Neuronal stem cell (in vitro differentiated cells): Measurements from ENCODE around the gene PRCD.

ENCODE experiments used
- DNase-seq: peaks from one replicate; pipeline ENCODE4 v3.0.0-alpha.2; 2013; ENCODE audit warnings: low spot score
- H2AFZ ChIP-seq: one replicate; pipeline ENCODE4 v1.6.1; 2013; ENCODE audit warnings: mild to moderate bottlenecking, low read length, inconsistent platforms
- H2AK5ac ChIP-seq: 2 replicates; pipeline ENCODE4 v1.6.1; 2013; ENCODE audit warnings: low read depth, mild to moderate bottlenecking, inconsistent platforms, low read length, moderate library complexity, mixed read lengths
- H2BK120ac ChIP-seq: 2 replicates; pipeline ENCODE4 v1.6.1; 2013; ENCODE audit warnings: low read depth, mild to moderate bottlenecking, inconsistent platforms, low read length, moderate library complexity, mixed read lengths
- H2BK12ac ChIP-seq: one replicate; pipeline ENCODE4 v1.6.1; 2013; ENCODE audit warnings: low read length, inconsistent platforms
- H2BK15ac ChIP-seq: 2 replicates; pipeline ENCODE4 v1.6.1; 2013; ENCODE audit warnings: mild to moderate bottlenecking, low read length, inconsistent platforms, mixed read lengths
- H2BK5ac ChIP-seq: one replicate; pipeline ENCODE4 v1.6.1; 2013; ENCODE audit warnings: inconsistent platforms, mild to moderate bottlenecking, low read length, moderate library complexity
- H3K14ac ChIP-seq: one replicate; pipeline ENCODE4 v1.6.1; 2013; ENCODE audit warnings: low read length, inconsistent platforms
- H3K18ac ChIP-seq: 2 replicates; pipeline ENCODE4 v1.6.1; 2013; ENCODE audit warnings: low read length, inconsistent platforms
- H3K23ac ChIP-seq: 2 replicates; pipeline ENCODE4 v1.6.1; 2013; ENCODE audit warnings: low read depth, mild to moderate bottlenecking, mixed read lengths, low read length, inconsistent platforms; ENCODE audit not compliant: poor library complexity
- H3K27ac ChIP-seq: replicated peaks from 3 replicates; pipeline ENCODE4 v1.5.1; 2013; ENCODE audit warnings: low read length, inconsistent platforms
- H3K27me3 ChIP-seq, 3 experiments: 2 replicates each; pipeline ENCODE4 v1.6.1; 2013; ENCODE audit warnings: low read length in 3 of 3, mild to moderate bottlenecking in 2 of 3, inconsistent platforms in 1 of 3, low read depth in 1 of 3, mixed read lengths in 1 of 3, moderate library complexity in 1 of 3; ENCODE audit not compliant: control insufficient read depth in 3 of 3, insufficient read depth in 3 of 3
- H3K36me3 ChIP-seq, 2 donors: replicated peaks in 1 of 2; 2 replicates each; pipeline ENCODE4 v1.6.1; 2013; ENCODE audit warnings: low read length in 2 of 2; ENCODE audit not compliant: control insufficient read depth in 2 of 2, insufficient read depth in 2 of 2
- H3K4ac ChIP-seq: 2 replicates; pipeline ENCODE4 v1.6.1; 2013; ENCODE audit warnings: inconsistent platforms, mild to moderate bottlenecking, low read length, moderate library complexity
- H3K4me1 ChIP-seq, 2 donors: 1 replicate in 1 of 2; 2 replicates in 1 of 2; pipeline ENCODE4 v1.6.1; 2013; ENCODE audit warnings: low read length in 2 of 2, low read depth in 1 of 2; ENCODE audit not compliant: control insufficient read depth in 2 of 2, insufficient read depth in 1 of 2
- H3K4me2 ChIP-seq: one replicate; pipeline ENCODE4 v1.6.1; 2013; ENCODE audit warnings: mild to moderate bottlenecking, low read length, inconsistent platforms; ENCODE audit not compliant: insufficient read depth, poor library complexity, severe bottlenecking
- H3K4me3 ChIP-seq, 2 donors: 2 replicates each; pipeline ENCODE4 v1.5.1; 2013; ENCODE audit warnings: low read length in 2 of 2, mild to moderate bottlenecking in 2 of 2, inconsistent platforms in 1 of 2, moderate library complexity in 1 of 2
- H3K79me1 ChIP-seq: one replicate; pipeline ENCODE4 v1.6.1; 2013; ENCODE audit warnings: low read depth, mild to moderate bottlenecking, inconsistent platforms, low read length, moderate library complexity
- H3K9ac ChIP-seq: one replicate; pipeline ENCODE4 v1.6.1; 2013; ENCODE audit warnings: mild to moderate bottlenecking, low read depth, low read length, inconsistent platforms; ENCODE audit not compliant: poor library complexity
- H3K9me3 ChIP-seq, 2 donors: replicated peaks in 1 of 2; 2 replicates each; pipeline versions ENCODE3 to v1.6.1; 2013; ENCODE audit warnings: low read length in 2 of 2, mild to moderate bottlenecking in 2 of 2, inconsistent platforms in 1 of 2, low read depth in 1 of 2, mixed read lengths in 1 of 2, moderate library complexity in 1 of 2; ENCODE audit not compliant: control insufficient read depth in 2 of 2, insufficient read depth in 1 of 2
- H4K8ac ChIP-seq: one replicate; pipeline ENCODE4 v1.6.1; 2013; ENCODE audit warnings: low read depth, mild to moderate bottlenecking, inconsistent platforms, low read length, moderate library complexity
- H4K91ac ChIP-seq: one replicate; pipeline ENCODE4 v1.6.1; 2013; ENCODE audit warnings: low read length, low read depth, mild to moderate bottlenecking, inconsistent platforms; ENCODE audit not compliant: poor library complexity
- WGBS, 2 donors: extraction: QIAGEN DNeasy Blood & Tissue Kit; methylation state at CpG; one replicate each; pipeline ENCODE4 v1.1.7; 2013; ENCODE audit warnings: missing lambda C conversion rate in 2 of 2, mixed read lengths in 1 of 2; ENCODE audit not compliant: insufficient read length in 2 of 2, insufficient replicate concordance in 1 of 2; ENCODE audit errors: extremely low coverage in 2 of 2; 5-methylcytosine and 5-hydroxymethylcytosine counted together

The PRCD gene

GRCh38 chr17:76543482-76543825 is 3.6 kb downstream of the PRCD start:
- no peak overlapping the region for H3K18ac ChIP-seq
- H2BK15ac ChIP-seq = no peak overlapping the region
- no peak overlapping the region for H3K4me3 ChIP-seq
- no peak for DNase-seq
- no peak overlapping the region for H2BK12ac ChIP-seq
- H3K27me3 ChIP-seq = peaks cover 2 to 67% (median 26%) of the 10 kb centered on the region in 3 experiments
- no peaks in the 10 kb centered on the region for H3K79me1 ChIP-seq
- H3K9me3 ChIP-seq = no peaks in the 10 kb centered on the region
- H3K14ac ChIP-seq = no peak overlapping the region
- H2AFZ ChIP-seq = peak overlapping the region; percentile 81
- no peaks in the 10 kb centered on the region for H3K36me3 ChIP-seq
- no peak overlapping the region for H4K91ac ChIP-seq
- H3K4ac ChIP-seq = no peak overlapping the region
- H3K9ac ChIP-seq = no peak overlapping the region
- H3K4me2 ChIP-seq = no peak overlapping the region
- no peak overlapping the region for H2BK120ac ChIP-seq
- no peak overlapping the region for H4K8ac ChIP-seq
- H3K23ac ChIP-seq = no peak overlapping the region
- H3K4me1 ChIP-seq = peaks cover 13 to 44% of the 10 kb centered on the region in 2 donors
- H2BK5ac ChIP-seq = no peak overlapping the region
- H2AK5ac ChIP-seq = no peak overlapping the region
- WGBS, 2 donors = no CpG with 5 or more reads among the region's 6 CpGs
- H3K27ac ChIP-seq = no peak overlapping the region

DNA sequence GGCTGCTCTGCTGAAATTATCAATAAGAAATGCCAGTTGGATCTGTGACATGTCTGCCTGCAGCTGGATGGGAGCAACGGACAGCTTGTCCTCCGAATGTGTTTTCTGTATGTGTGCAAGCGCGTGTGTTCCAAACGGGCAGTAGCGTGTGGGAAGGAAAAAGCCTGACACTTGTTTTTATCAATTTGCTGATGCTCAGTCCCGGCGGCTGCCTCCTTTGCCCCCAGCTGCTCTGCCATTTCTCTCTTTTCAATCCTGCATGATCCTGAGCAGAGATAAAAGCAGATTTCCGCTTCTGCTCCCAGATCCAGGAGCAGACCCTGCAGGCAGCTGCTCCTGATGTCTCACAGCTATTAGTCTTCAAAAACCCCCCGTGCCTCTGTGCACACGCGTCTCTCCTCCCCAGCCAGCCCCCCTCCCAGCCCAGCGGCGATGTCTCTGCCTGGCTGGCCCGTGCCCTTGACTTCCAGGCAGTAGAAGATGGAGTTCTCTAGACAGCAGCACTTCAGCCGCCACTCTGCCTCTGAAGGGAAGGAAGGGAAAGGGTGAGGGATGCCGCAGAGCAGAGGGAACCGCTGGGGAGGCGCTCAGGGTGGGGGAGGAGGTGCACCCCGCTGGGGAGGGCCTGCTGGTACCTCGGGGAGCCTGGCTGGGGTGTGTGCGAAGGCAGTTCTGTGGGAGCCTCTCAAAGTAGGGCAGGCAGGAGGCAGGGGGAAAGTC is 4.1 kb downstream of the PRCD start:
- Histone ChIP-seq H4K91ac (no peak overlapping the region), H3K4me2 (no peak overlapping the region), H3K9me3 (no peaks in the 10 kb centered on the region), H2AK5ac (no peak overlapping the region), H2BK5ac (no peak overlapping the region), H2BK120ac (no peak overlapping the region), H3K4me3 (peak overlapping the region in 1 of 2 donors; percentile 20), H2AFZ (peak overlapping the region; percentile 81), H3K18ac (peak overlapping the region; percentile 6), H3K4ac (no peak overlapping the region), H3K79me1 (no peaks in the 10 kb centered on the region), H3K14ac (no peak overlapping the region), H3K23ac (no peak overlapping the region), H3K9ac (no peak overlapping the region), H3K27me3 (peaks cover 0 to 62% (median 20%) of the 10 kb centered on the region in 3 experiments), H2BK15ac (no peak overlapping the region), H3K27ac (no peak overlapping the region), H2BK12ac (no peak overlapping the region), H4K8ac (no peak overlapping the region), H3K36me3 (no peaks in the 10 kb centered on the region), H3K4me1 (peaks cover 12 to 43% of the 10 kb centered on the region in 2 donors)
- WGBS, 2 donors = no CpG with 5 or more reads among the region's 22 CpGs
- DNase-seq = no peak

DNA sequence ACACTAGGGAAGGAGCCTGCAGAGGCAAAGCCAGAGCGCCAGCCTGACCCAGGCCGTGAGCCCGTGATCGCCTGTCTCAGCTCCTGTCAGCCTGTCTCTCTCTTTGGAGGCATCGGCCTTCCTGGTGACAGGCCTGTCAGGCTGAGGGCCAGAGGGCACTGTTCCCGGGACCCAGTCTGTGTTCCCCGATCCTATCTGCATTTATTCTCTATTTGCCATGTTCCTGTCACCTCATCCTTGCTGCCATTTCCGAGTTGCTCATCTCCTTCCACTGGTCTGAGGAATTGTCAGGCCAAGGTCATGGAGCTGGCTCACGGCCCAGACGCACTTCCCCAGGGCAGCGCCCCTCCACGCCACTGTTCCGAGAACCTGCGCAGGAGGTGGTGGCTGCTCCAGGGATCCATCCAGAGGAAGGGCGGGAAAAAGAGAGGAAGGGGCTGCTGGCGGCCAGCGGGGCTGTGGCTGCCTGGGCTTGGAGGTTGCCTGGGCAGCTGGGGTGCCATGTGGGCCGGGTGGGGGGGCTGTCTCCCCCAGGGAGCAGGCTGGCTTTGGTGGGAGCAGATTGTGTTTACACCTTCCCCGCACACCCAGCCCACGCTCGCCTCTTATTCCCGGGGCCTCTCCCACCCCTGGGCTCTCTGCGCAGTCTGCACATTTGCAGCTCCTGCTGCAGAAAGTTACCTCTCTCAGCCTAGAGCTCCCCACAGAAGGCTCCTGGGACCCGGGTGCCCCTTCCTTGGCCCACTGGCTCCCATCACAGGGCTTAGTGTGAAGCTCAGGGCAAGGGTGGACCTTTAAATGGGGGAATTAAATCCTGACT is 4.9 kb downstream of the PRCD start:
- peak overlapping the region in 1 of 2 donors; percentile 20 for H3K4me3 ChIP-seq
- no CpG with 5 or more reads among the region's 24 CpGs for WGBS, 2 donors
- H3K4me1 ChIP-seq = peaks cover 12 to 43% of the 10 kb centered on the region in 2 donors

DNA sequence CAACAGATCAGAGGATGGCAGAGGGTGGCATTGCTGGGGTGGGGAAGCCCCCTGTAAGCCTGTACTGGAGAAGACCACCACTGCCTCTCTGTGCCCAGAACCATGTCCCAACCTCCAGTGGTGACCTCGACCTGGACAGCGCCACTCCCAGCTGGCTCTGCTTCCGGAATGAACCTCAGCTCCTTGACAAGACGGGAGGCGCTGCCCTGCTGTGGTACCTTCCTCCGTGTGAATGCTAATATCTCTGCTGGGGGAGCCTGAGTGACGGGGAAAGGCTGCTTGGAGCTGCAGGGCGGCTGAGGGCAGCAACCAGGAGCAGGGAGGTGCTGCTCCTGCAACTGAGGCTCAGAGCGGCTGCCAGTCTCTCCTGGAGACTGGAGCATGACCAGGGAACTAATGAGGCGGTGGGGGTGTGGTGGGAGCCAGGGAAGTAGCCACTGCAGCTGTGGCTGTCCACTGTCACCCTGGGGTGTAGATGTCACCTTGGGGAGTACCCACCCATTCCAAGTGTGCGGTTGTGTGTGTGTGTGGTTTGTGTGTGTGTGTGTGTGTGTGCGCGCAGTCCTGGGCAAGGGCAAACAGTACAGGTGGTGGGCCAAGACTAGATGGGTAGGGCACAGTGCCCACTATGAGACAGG is 6.2 kb downstream of the PRCD start:
- no peak for DNase-seq
- H3K4me1 ChIP-seq = peaks cover 11 to 43% of the 10 kb centered on the region in 2 donors

More for the DNA sequence above, 4.9 kb downstream of the PRCD start:
- Histone ChIP-seq H3K4ac (no peak overlapping the region), H2BK15ac (no peak overlapping the region), H2AK5ac (no peak overlapping the region), H2AFZ (peak overlapping the region; percentile 81), H3K4me2 (no peak overlapping the region), H3K18ac (no peak overlapping the region), H4K8ac (no peak overlapping the region), H3K9me3 (no peaks in the 10 kb centered on the region), H3K14ac (no peak overlapping the region), H2BK5ac (no peak overlapping the region), H3K79me1 (no peaks in the 10 kb centered on the region), H3K36me3 (no peaks in the 10 kb centered on the region), H3K23ac (no peak overlapping the region), H3K27me3 (peaks cover 0 to 54% (median 13%) of the 10 kb centered on the region in 3 experiments), H2BK120ac (no peak overlapping the region), H3K27ac (no peak overlapping the region), H2BK12ac (no peak overlapping the region), H4K91ac (no peak overlapping the region), H3K9ac (no peak overlapping the region)
- no peak for DNase-seq

More for the DNA sequence above, 6.2 kb downstream of the PRCD start:
- Histone ChIP-seq H3K79me1 (no peaks in the 10 kb centered on the region), H2BK12ac (no peak overlapping the region), H3K4me2 (no peak overlapping the region), H3K9ac (no peak overlapping the region), H3K23ac (no peak overlapping the region), H2AK5ac (peak overlapping the region; percentile 39), H4K91ac (no peak overlapping the region), H4K8ac (no peak overlapping the region), H3K18ac (peak overlapping the region; percentile 32), H3K36me3 (no peaks in the 10 kb centered on the region), H2BK120ac (no peak overlapping the region), H3K14ac (peak overlapping the region; percentile 78), H3K27ac (no peak overlapping the region), H3K27me3 (peaks cover 0 to 52% (median 10%) of the 10 kb centered on the region in 3 experiments), H2BK15ac (no peak overlapping the region), H3K4me3 (no peak overlapping the region), H3K4ac (no peak overlapping the region), H2BK5ac (no peak overlapping the region), H2AFZ (no peak overlapping the region), H3K9me3 (no peaks in the 10 kb centered on the region)
- WGBS, 2 donors = no CpG with 5 or more reads among the region's 13 CpGs
